ENCODE measurements around the gene KRTAP2-3.

- TF ChIP-seq CTCF (IDR thresholded peaks at IDR 0.05; ENCODE audit: low read depth, low read length) (no peak), POLR2A (IDR thresholded peaks at IDR 0.05; ENCODE audit: extremely low read depth, insufficient read length) (no peak), MAX (IDR thresholded peaks at IDR 0.05; ENCODE audit: low read depth, low read length) (no peak), MYC (IDR thresholded peaks at IDR 0.05; ENCODE audit: low read depth, low read length) (no peak)
Measured at GRCh38 chr17:41096055-41096454, 36.1 kb upstream of the KRTAP2-3 start.
